ENCODE results near the gene BBS12.

DNA sequence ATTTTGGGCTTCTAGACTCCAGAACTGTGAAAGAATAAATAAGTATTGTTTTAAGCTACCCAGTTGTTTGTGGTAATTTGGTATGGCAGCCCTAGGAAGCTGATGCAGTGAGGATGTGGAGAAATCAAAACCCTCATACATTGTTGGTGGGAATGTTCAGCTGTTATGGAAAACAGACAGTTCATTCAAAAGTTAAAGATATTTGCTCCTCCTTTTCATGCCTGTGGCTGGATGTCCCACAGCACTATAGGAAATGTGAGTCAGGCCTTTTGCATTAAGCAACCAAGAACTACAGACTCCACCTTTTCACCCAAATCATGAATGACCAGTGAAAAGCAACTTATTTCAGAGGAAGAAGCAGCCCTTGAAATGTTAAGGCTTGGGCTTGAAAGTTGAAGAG, 6.7 kb downstream of the BBS12 start:
- TF ChIP-seq POLR2A (IDR thresholded peaks at IDR 0.05; ENCODE audit: low read length) (no peak), GATA1 (IDR thresholded peaks at IDR 0.05; ENCODE audit: low read depth, low read length) (no peak)
